ENCODE data around the gene STK33. TPM values are rescaled to one million over a fixed set of nuclear protein-coding genes. Genes with fewer than 3 reads are reported as not detected.

Gene STK33
- total RNA-seq, 4 donors from 2014 or later = 0.76 TPM; not detected in 3

DNA sequence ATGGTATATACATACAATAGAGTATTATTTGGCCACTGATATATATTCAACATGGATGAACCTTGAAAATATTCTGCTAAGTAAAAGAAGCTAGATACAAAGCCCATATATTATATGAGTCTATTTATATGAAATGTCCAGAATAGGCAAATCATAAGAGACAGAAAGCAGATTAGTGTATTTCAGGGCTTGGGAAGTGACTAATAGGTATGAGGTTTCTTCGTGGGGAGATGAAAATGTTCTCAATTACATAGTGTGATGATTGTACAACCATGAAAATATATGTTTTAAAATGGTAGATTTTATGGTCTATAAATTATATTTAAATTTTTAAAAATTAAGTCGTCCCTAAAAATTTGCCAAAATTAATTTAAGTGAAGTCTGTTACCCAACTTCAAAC is 92.2 kb downstream of the STK33 start:
- Histone ChIP-seq H3K36me3 (no peaks in the 10 kb centered on the region), H3K9me3 (no peaks in the 10 kb centered on the region), H3K4me1 (peaks cover 4% of the 10 kb centered on the region), H3K27ac (no peak overlapping the region), H3K27me3 (no peaks in the 10 kb centered on the region), H3K4me3 (no peak overlapping the region)
- no peak for TF ChIP-seq POLR2A (IDR thresholded peaks at IDR 0.05)
- TF ChIP-seq, protein P1, sequence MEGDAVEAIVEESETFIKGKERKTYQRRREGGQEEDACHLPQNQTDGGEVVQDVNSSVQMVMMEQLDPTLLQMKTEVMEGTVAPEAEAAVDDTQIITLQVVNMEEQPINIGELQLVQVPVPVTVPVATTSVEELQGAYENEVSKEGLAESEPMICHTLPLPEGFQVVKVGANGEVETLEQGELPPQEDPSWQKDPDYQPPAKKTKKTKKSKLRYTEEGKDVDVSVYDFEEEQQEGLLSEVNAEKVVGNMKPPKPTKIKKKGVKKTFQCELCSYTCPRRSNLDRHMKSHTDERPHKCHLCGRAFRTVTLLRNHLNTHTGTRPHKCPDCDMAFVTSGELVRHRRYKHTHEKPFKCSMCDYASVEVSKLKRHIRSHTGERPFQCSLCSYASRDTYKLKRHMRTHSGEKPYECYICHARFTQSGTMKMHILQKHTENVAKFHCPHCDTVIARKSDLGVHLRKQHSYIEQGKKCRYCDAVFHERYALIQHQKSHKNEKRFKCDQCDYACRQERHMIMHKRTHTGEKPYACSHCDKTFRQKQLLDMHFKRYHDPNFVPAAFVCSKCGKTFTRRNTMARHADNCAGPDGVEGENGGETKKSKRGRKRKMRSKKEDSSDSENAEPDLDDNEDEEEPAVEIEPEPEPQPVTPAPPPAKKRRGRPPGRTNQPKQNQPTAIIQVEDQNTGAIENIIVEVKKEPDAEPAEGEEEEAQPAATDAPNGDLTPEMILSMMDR (IDR thresholded peaks at IDR 0.05) = no peak
- no peak for TF ChIP-seq EP300 (IDR thresholded peaks at IDR 0.05)
- no peak for TF ChIP-seq POLR2AphosphoS5 (IDR thresholded peaks at IDR 0.05)
- WGBS = 88% methylated on average over 2 of the region's 2 CpGs
- DNase-seq (ENCODE audit: low spot score in 2 of 2) = no peak

DNA sequence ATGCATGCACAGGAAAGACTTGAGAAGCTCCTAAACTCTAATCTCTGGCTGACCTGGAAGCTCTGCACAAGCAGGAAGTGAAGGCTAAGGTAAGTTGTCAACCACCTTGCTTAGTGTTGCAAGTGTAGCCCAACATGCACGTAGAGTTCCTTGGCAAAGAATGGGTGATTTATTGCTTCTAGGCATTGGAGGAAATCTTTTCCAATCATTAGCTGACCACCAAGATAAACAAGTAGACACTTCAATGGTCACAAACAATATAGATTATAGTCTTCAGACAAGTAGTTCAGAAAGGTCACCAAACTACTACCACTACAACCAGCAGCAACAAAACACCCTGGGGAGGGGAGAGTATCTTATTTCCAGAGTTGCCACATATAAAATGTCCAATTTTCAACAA is 105.6 kb downstream of the STK33 start:
- 92% methylated on average over 1 of the region's 1 CpG for WGBS
- no peak overlapping the region for H3K4me3 ChIP-seq

DNA sequence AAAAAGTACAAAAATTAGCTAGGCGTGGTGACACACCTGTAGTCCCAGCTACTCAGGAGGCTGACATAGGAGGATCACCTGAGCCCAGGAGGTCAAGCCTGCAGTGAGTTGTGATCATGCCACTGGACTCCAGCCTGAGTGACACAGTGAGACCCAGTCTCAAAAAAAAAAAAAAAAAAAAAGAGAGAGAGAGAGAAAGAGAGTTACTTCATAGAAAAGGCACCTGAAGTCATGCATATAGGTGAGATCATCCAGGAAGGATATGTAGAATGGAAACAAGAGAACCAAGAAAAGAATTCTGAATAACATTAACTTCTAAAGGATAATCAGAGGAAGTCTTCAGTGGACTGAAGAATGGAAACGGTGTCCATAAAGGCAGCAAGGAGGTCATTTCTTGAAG is 106.8 kb downstream of the STK33 start:
- TF ChIP-seq POLR2A (IDR thresholded peaks at IDR 0.05) (no peak), POLR2AphosphoS5 (IDR thresholded peaks at IDR 0.05) (no peak), EP300 (IDR thresholded peaks at IDR 0.05) (no peak)
- TF ChIP-seq, protein P1 (IDR thresholded peaks at IDR 0.05) = no peak
- WGBS = 84% methylated on average over 2 of the region's 2 CpGs
- DNase-seq (ENCODE audit: low spot score in 2 of 2) = no peak
- Histone ChIP-seq H3K4me1 (no peaks in the 10 kb centered on the region), H3K4me3 (no peak overlapping the region), H3K27me3 (no peaks in the 10 kb centered on the region), H3K27ac (no peak overlapping the region), H3K9me3 (peaks cover 6% of the 10 kb centered on the region), H3K36me3 (no peaks in the 10 kb centered on the region)

More for the DNA sequence above, 105.6 kb downstream of the STK33 start:
- no peak for DNase-seq (ENCODE audit: low spot score in 2 of 2)
- Histone ChIP-seq H3K27ac (no peak overlapping the region), H3K4me1 (no peaks in the 10 kb centered on the region), H3K36me3 (no peaks in the 10 kb centered on the region), H3K9me3 (peaks cover 6% of the 10 kb centered on the region), H3K27me3 (no peaks in the 10 kb centered on the region)
- no peak for TF ChIP-seq POLR2A (IDR thresholded peaks at IDR 0.05)

DNA sequence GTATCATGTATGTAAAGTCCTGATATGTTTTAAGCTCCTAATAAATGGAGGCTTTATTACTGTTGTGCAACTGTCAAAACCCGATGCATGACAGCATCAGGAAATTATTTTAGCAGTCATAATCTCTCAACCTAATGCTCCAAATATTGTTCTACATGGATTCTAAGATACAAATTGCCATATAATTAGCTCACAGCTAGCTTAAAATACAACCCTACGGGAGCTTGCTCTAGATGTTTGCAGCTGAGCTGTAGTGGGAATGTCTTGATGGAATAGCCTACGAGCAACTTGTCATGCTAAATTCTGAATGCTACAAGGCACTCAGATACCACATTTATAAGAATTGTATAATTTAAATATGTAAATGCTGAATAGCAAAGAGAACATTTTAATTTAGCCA is 109.8 kb downstream of the STK33 start:
- no peak overlapping the region for H3K27ac ChIP-seq
- WGBS = 83% methylated on average over 3 of the region's 3 CpGs
- TF ChIP-seq POLR2AphosphoS5 (IDR thresholded peaks at IDR 0.05) (no peak), EP300 (IDR thresholded peaks at IDR 0.05) (no peak), POLR2A (IDR thresholded peaks at IDR 0.05) (no peak)
- TF ChIP-seq, protein P1 (IDR thresholded peaks at IDR 0.05) = no peak
- H3K4me1 ChIP-seq = no peaks in the 10 kb centered on the region
- no peaks in the 10 kb centered on the region for H3K27me3 ChIP-seq
- H3K36me3 ChIP-seq = no peaks in the 10 kb centered on the region
- no peaks in the 10 kb centered on the region for H3K9me3 ChIP-seq
- no peak overlapping the region for H3K4me3 ChIP-seq
- DNase-seq (ENCODE audit: low spot score in 2 of 2) = no peak

DNA sequence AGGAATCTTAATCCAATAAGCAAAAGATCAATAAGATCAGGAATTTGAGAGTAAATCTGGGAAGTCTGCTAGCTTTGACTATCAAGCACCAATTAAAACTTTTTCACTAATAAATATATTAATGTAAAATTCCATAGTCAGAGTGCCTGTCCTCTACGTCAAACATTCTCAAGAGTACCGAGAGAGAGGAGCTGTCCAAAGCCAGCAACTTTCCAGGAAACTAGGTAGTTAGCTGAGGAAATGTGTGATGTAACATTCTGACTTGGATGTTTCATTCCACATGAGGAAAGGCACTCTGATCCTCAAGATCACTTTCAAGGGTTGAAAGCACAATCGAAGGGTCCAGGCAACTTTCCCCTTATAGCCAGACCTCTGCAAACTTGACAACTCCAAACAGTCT is 113.2 kb downstream of the STK33 start:
- 50% methylated on average over 3 of the region's 3 CpGs for WGBS
- DNase-seq (ENCODE audit: low spot score in 2 of 2) = no peak
- Histone ChIP-seq H3K36me3 (no peaks in the 10 kb centered on the region), H3K4me3 (no peak overlapping the region), H3K4me1 (no peaks in the 10 kb centered on the region), H3K27me3 (no peaks in the 10 kb centered on the region), H3K27ac (no peak overlapping the region), H3K9me3 (no peaks in the 10 kb centered on the region)
- TF ChIP-seq POLR2AphosphoS5 (IDR thresholded peaks at IDR 0.05) = no peak
- TF ChIP-seq, protein P1 (IDR thresholded peaks at IDR 0.05) = no peak
- TF ChIP-seq EP300 (IDR thresholded peaks at IDR 0.05) = no peak
- no peak for TF ChIP-seq POLR2A (IDR thresholded peaks at IDR 0.05)

DNA sequence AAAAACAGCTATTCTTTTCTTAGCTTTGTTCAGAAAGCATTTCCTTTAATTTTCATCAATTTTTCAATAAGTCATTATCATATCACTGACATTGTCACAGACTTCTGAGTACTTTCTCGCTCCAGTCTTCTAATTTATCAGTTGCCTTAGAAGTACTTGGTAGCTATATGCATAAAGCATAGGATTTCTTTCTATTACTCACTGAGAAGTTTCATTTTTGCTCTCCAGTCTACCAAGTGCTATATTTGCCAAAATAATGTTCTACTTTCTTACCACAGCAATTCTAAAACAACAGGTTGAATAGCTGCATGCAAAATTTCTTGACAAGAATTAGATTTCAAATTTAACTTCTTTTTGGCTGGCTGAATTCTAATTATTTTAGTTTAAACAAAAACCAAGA is 116.3 kb downstream of the STK33 start:
- Histone ChIP-seq H3K27ac (no peak overlapping the region), H3K36me3 (no peaks in the 10 kb centered on the region), H3K27me3 (no peaks in the 10 kb centered on the region), H3K4me1 (no peaks in the 10 kb centered on the region), H3K9me3 (no peaks in the 10 kb centered on the region), H3K4me3 (no peak overlapping the region)
- WGBS = 90% methylated on average over 1 of the region's 1 CpG
- no peak for TF ChIP-seq POLR2A (IDR thresholded peaks at IDR 0.05)
- TF ChIP-seq, protein P1 (IDR thresholded peaks at IDR 0.05) = no peak
- no peak for TF ChIP-seq POLR2AphosphoS5 (IDR thresholded peaks at IDR 0.05)
- no peak for TF ChIP-seq EP300 (IDR thresholded peaks at IDR 0.05)
- no peak for DNase-seq (ENCODE audit: low spot score in 2 of 2)
